Sciatic nerve (tissue), 2 donors: ENCODE measurements around the gene EAF1. TPM values are rescaled to one million over a fixed set of nuclear protein-coding genes. Genes with fewer than 3 reads are reported as not detected.
"Not testable (repeated sequence)": the region's sequence is repeated elsewhere in the genome, so short reads cannot be mapped to it uniquely, and the experiment has no call there.

ENCODE experiments used
- ATAC-seq: fragments of 200-7000 bp; cut with Tn5 transposase; one replicate; pipeline ENCODE4 v1.9.1; 2020; ENCODE audit warnings: mild to moderate bottlenecking, moderate library complexity
- DNase-seq: peaks from one replicate; pipeline ENCODE4 v3.0.0-alpha.2; 2020; ENCODE audit warnings: low spot score
- intact Hi-C: fragments of 100-400 bp; cut with DNase I; formaldehyde crosslinking; loops from one replicate; pipeline ENCODE4 v1.14.2; 2022
- total RNA-seq: library from RNA; stranded (reverse); fragmentation: NEBNext Ultra II Directional; extraction: Animal tissue kit (Norgen Biotek cat#: 25700); gene quantifications from one replicate; pipeline ENCODE4 v1.2.1, GENCODE V29; 2021
- donor health status: DM: no; HTN: no; CAD: no.
- donor health status: DM: no; HTN: no; CAD: no.

The EAF1 gene
- total RNA-seq, 1 donor from 2014 or later, result 14.4 TPM

- DNase-seq, result no peak
- intact Hi-C loops, result no loop called here
- no peak for ATAC-seq
These were observed 43.5 kb downstream of the EAF1 start for GRCh38 chr3:15470849-15471248.

DNA sequence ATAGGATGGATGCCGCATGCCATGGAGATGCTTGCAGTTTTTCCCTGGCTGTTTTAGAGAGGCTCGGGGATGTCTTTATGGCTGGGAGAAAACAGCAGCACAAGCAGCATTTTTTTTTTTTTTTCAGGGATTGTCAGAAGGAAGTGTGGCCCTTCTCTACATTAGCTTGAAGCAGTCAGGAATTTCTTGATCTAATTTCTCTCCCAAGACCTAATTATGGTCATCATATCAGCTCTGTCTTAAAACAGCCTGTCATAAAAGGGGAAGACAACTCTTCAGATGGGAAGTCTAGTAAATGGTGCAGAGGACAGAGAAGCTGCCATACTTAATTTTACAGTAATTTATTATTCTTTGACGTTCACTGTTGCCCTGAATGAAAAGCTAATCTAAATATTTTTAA lies 44.5 kb downstream of the EAF1 start:
- intact Hi-C loops, result no loop called here
- DNase-seq (no peak), ATAC-seq (no peak)

DNA sequence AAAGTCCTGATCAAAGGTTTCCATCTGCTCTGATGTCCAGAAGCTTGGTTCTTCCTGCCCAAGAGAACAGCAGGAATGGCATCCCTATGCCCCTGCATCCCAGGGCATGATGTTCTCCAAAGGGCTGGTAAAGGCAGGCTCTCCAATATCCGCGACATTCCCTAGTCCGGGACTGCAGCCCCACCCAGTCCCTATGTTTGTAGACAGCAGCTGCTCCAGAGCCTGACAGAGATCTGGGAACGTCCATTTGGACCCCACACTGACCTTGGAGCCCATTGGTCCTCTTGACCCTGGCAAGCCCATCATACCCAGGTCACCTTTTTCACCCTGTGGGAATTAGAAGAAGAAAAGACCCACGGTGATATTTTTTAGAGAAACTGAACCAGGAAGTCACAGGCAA lies 47.8 kb downstream of the EAF1 start:
- DNase-seq (no peak), ATAC-seq (no peak)
- intact Hi-C loops, result no loop called here

- DNase-seq (no peak), ATAC-seq (no peak)
- intact Hi-C loops, result no loop called here
These were observed 49.0 kb downstream of the EAF1 start for GRCh38 chr3:15476378-15476777.

GRCh38 chr3:15477951-15478639 lies 50.7 kb downstream of the EAF1 start:
- DNase-seq (no peak), ATAC-seq (no peak)
- intact Hi-C loops, result no loop called here

DNA sequence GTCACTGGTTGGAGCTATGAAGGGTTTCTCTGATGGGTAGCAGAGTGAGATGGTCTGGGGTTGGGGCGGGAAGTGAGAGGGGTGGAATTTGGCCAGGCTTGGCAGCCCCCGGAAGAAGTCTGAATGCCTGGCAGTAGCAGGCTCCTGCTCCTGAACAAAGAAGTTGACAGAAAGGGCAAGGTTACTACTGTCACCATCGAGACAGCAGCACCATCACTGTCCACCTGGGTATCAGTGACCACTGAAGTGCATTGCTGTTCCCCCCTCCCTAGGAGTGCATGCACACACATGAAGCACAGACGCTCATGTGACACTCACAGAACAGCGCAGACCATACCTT lies 51.2 kb downstream of the EAF1 start:
- ATAC-seq (no peak), DNase-seq (no peak)
- intact Hi-C loops, result no loop called here

DNA sequence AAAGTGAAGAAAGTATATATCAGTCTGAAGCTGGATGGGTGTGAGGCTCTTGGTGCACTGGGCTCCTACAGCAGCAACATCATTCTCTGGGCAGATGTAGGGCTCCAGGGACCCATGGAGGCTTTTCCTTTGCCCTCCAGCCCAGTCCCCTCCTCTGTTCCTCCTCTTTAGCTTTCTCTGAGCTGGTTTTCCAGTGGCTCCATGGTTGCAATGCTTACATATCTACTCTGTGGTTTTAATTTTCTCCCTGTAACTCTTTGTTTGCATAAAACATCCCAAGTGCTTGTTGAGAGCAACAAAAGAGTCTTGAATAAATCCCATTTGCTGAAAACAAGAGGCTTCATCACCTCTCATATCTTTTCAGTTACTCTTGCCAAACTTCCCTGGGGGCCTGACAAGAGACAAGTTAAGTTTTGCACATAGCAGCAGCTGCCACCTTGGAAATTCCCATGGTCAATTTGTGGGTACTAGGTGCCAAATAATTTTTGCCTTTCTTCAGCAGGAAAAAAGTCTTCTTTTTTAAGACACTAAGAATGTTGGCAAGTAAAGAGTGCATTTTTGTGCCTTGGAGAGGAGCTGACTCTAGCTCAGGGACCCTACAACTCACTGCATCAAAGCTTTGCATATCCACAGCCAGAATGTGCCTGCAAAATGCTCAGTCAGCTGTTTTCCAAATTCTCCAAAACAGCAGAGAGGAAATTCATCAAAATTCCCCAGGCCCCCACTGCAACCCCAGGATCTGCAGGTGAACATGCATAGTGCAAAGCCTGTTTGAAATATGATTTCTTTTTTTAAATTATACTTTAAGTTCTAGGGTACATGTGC lies 52.2 kb downstream of the EAF1 start:
- intact Hi-C loops, result no loop called here
- DNase-seq (no peak), ATAC-seq (no peak)

- intact Hi-C loops, DNase-seq: not testable (repeated sequence)
These were observed 57.2 kb downstream of the EAF1 start for GRCh38 chr3:15484551-15484950.

GRCh38 chr3:15486020-15486419 lies 58.6 kb downstream of the EAF1 start:
- ATAC-seq (no peak), DNase-seq (no peak)
- intact Hi-C loops, result no loop called here

More at GRCh38 chr3:15484551-15484950, 57.2 kb downstream of the EAF1 start:
- not testable (repeated sequence) for ATAC-seq

DNA sequence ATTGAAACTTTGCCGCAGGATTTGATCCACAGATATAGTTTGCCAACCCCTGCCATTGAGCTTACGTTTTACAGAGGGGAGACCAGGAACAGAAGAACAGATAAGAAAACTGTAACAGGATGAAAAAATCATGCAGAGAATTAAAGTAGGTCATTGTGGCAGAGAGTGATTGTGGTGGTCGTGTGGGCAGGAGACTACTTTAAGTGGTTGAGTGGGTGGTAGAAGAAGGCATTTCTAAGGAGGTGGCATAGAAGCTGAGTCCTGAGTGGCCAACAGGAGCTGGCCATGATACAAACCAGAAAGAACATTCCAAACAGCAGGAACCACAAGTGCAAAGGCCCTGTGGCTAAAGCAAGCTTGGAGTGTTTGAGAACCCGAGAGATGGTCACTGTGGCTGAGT lies 59.6 kb downstream of the EAF1 start:
- DNase-seq (no peak), ATAC-seq (no peak)
- intact Hi-C loops, result no loop called here

GRCh38 chr3:15488002-15488401 lies 60.6 kb downstream of the EAF1 start:
- intact Hi-C loops, result no loop called here
- DNase-seq, result no peak

GRCh38 chr3:15490158-15490557 lies 62.8 kb downstream of the EAF1 start:
- DNase-seq (no peak), ATAC-seq (no peak)

More at GRCh38 chr3:15488002-15488401, 60.6 kb downstream of the EAF1 start:
- ATAC-seq, result no peak

GRCh38 chr3:15491143-15491542 lies 63.7 kb downstream of the EAF1 start:
- no peak for DNase-seq
- no peak for ATAC-seq
- intact Hi-C loops, result no loop called here

More at GRCh38 chr3:15490158-15490557, 62.8 kb downstream of the EAF1 start:
- intact Hi-C loops, result no loop called here

Other genes starting within 250 kb of the EAF1 start
- gene CAPN7, start 221.4 kb upstream of the EAF1 start, total RNA-seq, result 68.4 TPM
- gene SH3BP5, start 95.0 kb upstream of the EAF1 start, total RNA-seq, result 143 TPM
- gene METTL6, start 54 bp upstream of the EAF1 start, total RNA-seq, result 21.5 TPM
- gene COLQ, start 94.1 kb downstream of the EAF1 start, total RNA-seq, result 6.3 TPM
- gene HACL1, start 174.0 kb downstream of the EAF1 start, total RNA-seq, result 25.3 TPM
- gene BTD, start 174.1 kb downstream of the EAF1 start, total RNA-seq, result 22.5 TPM